ENCODE results near the gene SELENOT.
"Not testable (repeated sequence)": the region's sequence is repeated elsewhere in the genome, so short reads cannot be mapped to it uniquely, and the experiment has no call there.

SELENOT gene, protein sequence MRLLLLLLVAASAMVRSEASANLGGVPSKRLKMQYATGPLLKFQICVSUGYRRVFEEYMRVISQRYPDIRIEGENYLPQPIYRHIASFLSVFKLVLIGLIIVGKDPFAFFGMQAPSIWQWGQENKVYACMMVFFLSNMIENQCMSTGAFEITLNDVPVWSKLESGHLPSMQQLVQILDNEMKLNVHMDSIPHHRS

DNA sequence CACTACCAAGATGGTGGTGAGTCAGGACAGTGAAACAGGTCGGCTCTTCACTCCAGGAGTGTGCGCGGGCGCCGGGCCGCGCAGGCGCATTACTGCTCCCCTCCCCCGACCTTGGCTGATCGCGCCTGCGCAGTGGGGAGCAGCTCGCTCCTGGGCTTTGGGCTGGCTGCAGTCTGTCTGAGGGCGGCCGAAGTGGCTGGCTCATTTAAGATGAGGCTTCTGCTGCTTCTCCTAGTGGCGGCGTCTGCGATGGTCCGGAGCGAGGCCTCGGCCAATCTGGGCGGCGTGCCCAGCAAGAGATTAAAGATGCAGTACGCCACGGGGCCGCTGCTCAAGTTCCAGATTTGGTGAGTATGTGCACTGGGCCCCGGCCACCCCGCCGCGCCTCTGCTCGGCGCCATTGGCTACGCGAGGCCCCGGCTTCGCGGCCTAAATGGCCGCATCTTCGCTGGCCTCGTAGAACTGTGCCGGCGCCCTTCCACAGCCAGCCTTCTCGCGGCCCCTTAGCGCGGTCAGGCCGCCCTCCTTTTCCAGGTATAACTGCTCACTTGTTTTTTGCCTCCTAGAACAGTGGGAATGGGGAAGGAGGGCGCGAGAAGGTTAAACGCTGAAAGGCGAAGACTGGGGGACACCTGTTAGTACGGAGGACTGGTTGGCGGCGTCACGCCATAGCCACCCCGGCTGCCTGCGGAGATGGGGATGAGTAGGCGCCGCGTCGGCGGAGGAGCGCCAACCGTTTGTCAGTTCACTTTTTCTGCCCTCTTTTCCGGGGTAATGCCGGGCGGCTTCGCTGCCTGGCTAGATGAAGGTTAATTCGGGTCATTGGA is at the start of gene SELENOT:
SELENOT (plus strand) TSS at position 169 of the 827 bp plus-strand sequence; CDS start at position 211, 42 bp downstream.
- peak; percentile 90 to 92 for DNase-seq

DNA sequence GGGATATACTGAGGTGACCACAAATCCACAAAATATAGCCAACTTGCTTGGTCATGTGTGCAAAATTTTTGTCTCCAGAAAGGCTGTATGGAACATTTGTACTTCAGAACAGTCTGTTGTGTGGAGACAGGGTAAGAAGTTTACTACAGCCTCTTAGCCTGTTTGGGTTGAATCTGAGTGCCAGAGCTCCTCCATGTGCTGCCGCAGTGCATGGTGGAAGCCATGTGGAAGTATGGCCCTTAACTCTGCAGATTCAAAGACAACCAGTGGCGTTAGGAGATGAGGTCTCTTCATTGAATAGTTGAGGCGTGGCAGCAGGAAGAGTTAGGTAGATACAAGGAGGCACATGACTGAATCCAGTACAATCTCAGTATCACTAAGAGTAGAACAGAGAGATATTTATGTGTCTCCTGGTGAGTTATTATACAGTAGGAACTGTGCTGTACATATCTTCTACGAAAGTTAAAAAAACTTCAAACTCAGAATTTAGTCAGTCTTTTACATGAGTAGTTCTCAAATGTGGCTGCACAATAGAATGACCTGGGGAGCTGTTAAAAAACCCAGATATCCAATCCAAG is 47.2 kb upstream of the SELENOT start:
- DNase-seq: no peak

DNA sequence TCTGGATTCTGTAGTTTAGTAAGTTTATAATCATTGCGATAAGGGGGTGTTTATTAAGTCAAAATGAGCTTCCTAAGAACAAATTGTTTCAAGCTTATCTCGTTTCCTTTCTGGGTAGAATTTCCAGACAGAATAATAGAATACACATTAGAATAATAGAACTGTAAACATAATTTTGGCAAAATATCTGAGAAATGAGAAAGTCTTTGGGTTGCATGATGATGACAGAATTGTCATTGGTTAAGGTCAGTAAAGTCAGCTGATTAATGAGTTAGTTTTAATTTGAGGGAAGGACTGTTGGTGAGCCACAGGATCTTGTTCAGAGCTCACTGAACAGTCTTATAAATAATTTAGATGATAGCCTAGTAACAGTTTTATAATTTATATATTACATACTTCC is 46.3 kb upstream of the SELENOT start:
- DNase-seq: no peak

DNA sequence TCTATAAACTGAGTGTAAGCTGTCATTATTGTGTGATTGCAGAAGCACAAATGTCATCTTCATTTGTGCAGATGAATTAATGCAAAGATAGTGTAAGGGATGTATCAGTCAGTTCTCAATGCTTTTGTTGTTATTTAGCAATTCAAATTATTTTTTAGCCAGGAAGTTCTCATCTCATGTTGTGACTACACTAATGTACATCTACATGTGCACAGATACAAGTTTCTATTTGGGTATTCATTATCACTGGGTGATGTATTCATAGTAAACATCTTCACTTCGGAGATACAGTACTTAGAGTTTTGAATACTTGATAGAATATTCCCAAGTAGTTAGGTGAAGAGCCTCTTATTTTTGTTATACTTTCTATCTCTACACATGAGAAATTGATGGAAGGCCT is 45.4 kb upstream of the SELENOT start:
- no peak for DNase-seq

DNA sequence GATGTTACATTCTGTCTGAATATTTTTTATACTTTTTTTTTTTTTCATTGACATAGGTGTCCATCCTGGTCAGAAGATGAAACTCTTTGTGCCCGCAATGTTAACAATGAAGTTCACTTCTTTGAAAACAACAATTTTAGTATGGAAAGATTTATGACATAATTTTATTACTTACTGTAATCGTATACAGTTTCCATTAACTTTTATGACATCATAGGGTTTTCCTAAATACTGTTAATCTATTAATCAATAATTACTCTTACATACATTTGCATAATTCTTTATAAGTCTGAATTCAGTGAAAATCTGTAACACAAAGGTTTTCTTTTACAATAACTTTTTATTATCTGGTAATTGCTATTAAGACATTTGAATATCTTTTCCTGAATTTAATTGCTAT is 38.9 kb upstream of the SELENOT start:
- no peak for DNase-seq

DNA sequence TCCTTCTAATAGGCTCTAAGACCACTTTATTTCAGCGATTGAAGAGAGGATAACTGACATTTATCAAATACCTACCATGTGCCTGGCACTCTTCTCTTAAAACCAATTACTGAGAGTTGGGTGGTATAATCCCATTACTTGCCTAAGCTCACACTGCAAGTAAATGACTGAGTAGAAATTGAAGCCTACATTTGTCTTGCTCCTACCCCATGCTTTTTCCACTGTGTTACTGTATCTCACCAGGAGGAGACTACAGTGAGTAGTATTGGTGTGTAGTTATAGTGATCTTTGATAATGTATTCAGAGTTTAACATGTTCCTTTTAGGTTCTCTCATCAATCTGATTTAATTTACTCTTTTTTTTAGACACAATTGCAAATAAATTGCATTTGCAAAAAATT is 35.8 kb upstream of the SELENOT start:
- no peak for DNase-seq

DNA sequence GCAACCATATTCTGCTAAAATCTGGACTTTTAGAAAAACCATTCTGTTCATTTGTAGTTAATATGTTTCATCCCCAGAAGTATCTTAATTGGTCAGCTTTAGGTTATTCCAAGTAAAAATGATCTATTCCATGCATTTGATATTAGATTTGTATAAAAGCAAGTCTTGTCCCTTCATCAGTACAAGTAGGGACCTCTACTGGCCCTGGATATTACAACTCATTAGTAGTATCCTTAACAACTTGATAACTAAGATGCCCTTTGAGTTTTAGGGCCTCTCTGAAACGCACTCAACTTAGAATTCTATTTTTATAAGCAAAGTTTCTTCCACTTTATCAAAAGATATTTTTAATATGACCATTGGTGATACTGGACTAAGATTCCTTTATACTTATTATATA is 25.3 kb upstream of the SELENOT start:
- DNase-seq: no peak

DNA sequence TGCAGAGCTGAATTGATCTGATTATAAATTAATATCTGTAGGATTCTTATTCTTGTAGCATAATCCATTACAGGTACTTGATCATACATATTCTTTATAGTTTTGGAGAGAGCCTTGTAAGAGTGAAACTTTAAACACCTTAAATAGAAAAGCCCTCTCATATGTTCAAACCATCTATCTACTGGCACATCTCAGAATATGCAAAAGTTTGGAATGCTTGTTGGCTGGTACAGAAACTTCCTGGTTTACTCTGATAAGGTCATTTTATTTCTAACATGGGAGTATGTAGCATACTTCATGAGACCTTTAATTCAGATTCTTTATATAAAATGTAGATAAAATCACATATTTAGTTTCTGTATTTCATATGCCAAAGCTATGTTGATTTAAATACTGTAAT is 21.9 kb upstream of the SELENOT start:
- DNase-seq: no peak

DNA sequence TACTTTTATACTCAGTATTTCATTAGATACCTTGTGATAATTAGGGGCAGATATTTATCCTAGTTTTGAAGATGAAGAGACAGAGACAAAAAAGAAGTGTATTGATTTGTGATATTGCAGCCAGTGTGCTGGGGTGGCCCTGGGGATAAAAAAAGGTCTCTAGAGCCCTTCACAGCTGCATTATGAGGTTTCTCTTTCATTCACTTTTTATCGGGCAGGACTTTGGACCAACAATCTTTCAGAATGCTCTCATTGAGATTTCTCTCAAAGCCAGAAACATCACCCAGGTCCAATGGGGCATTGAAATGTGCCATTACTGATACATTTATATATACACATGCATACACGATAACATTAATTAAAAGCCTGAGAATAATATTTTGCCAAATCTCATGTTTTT is 20.5 kb upstream of the SELENOT start:
- DNase-seq: no peak

DNA sequence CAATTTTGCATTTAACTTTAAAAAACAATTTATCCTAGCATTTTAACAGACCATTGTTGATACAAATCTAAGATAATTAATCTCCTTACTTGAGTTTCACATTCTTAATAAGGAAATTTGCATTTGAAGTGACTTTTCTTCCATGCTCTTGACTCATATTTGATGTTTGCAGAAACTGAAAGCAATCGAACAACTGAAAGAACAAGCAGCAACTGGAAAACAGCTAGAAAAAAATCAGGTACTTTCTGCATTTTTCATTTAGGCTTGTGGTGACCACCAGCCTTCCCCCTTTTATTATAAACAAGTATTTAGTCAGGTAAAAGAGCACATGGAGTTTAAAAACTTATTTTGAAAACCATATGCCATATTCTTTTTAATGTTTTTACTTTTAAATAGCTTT is 20.1 kb upstream of the SELENOT start:
- no peak for DNase-seq

DNA sequence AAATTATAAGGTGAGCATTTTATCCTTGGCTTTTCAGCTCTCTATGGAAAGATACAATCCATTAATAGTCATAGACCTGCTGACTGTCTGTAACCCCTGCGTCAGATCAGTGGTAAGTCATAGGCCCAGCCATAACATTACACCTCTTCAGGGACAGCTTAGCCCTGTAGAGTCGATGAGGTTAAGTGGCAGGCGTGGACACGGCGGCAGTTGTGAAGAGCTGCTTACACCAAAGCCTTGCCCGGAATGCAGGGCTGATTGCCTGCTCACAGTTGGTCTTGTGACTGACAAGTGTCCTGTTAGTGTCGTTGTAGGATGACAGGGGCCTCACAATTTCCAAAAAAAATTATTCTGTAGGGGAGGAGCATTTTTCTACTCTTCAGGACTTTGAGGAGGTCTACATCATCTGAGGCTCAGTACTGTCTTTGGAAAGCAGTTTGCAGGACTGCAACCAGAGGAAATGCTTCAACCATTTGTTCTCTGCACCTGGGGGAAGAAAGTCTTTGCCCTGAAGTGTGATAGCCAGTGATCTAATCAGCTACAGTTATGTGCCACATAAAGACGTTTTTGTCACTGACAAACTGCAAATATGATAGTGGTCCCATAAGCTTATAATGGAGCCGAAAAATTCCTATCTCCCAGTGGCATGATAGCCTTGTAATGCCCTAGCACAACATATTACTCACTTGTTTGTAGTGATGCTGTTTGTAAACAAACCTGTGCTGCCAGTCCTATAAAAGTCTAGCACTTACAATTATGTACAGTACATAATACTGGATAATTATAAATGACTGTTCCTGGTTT is 14.9 kb upstream of the SELENOT start:
- DNase-seq: no peak

DNA sequence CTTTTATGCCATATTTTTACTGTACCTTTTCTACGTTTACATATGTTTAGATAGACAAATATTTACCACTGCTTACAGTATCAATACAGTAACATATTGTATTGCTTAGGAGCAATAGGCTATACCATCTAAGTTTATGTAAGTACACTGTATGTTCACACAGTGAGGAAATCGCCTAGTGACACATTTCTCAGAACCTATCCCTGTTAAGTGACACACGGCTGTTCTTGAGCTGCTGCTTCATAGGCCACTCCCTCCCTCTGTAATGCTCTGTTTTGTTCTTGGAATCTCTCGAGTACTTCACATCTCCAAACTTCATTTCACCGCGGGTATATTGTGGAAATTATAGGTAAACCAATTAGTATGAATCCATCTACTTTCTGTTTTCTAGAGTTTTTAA is 13.4 kb upstream of the SELENOT start:
- DNase-seq: no peak

DNA sequence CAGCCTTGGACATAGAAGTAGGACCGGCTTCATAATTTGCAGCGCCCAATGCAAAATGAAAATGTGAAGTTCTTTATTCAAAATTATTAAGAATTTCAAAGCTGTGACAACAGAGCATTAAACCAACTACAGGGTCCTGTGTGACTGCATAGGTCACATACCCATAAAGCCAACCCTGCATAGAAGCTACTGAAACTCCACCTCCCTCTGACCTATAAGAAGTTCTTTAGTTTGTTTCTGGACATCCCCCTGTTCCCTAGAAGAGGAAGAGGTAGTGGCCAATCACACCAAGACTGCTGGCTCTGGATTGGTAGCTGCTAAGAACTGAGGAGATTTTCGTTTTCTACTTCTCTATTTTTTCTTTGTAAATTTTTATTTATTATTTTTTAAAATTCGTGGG is 9.0 kb upstream of the SELENOT start:
- no peak for DNase-seq

DNA sequence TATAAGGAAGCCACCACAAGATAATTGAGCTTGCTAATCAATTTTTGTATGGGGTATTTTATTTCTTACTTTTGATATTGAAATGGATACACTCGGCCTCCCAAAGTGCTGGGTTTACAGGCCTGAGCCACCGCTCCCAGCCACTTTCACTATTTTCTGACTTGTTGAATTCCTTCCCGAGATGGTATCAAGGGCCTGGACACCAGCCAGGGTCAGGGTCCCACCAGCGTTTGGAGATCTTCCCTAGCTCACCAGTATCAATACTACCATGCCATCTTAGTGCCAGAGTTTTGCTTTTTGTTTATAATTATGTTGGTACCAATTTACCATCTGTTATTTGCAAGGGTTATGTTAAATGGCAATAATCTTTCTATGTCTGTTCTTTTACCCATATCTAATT is 5.5 kb upstream of the SELENOT start:
- no peak for DNase-seq

DNA sequence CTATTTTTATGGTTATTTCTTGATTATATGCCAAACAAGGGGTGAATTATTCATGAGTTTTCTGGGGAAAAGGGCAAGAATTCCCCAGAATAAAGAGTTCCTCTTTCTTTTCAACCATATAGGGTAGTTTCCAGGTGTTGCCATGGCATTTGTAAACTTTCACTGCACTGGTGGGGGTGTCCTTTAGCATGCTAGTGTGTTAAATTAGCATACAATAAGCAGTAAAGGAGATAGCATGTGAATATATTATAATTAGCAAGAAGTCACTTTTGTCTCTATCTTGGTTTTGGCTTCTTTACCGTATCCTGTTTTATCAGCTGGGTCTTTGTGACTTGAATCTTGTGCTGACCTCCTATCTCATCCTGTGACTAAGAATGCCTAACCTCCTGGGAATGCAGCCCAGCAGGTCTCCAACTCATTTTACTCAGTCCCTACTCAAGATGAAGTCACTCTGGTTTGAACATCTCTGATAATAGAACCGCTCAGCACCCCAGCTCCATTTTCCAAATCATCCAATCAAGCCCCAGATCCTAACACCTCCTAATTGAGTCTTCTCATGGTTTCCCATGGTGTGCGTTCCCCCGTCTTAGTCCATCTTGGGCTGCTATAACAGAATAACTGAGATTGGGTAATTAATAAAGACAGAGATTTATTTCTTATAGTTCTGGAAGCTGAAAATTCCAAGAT is 3.4 kb upstream of the SELENOT start:
- DNase-seq: no peak

DNA sequence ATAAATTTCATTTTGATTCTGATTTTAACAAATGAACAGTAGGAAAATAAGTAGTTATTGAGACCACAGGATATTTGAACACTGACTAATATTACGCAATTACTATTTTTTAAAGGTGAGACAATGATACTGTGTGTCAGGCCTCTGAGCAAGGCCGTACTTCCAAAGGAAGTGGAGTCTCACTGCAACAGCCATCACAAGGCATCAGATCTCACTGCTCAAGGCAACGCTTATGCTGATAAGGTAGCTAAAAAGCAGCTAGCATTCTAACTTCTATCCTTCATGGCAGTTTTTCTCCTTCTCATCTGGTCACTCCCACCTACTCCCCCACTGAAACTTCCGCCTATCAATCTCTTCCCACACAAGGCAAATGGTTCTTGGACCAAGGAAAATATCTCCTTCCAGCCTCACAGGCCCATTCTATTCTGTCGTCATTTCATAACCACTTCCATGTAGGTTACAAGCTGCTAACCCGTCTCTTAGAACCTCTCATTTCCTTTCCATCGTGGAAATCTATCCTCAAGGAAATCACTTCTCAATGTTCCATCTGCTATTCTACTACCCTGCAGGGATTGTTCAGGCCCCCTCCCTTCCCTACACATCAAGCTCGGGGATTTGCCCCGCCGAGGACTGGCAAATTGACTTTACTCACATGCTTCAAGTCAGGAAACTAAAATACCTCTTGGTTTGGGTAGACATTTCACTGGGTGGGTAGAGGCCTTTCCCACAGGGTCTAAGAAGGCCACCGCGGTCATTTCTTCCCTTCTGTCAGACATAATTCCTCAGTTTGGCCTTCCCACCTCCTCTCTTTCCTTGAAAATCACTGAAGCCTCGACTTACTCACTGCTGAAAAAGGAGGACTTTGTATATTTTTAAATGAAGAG is 2.2 kb upstream of the SELENOT start:
- DNase-seq: not testable (repeated sequence)

DNA sequence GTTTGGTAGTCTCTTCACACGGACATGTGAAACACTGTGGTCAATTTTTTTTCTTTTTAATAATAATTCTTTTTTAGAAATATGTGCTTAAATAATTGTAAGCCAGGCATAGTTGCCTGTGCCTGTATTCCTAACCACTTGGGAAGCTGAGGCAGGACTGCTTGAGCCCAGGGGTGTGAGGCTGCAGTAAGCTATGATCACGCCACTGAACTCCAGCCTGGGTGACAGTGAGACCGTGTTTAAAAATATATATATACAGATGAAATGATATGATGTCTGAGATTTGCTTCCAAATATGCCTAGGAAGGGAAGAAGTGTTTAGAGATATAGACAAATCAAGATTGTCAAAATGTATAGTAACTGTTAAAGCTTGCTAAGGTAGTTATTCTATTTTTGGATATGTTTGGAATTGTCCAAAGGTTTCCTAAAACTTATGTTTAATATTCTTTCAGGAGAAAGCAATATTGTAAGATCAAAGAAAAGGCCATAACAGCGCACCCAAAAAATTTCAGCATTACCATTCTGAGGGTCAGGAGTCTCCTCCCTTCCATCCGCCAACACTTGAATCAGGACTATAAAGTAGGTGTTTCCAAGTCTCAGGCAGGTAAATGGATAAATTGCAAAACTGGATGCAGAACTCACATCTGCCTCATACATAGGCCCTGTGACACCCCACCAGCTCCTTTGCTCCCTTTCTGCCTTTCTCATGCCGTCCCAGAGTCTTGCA is 532 bp upstream of the SELENOT start:
- DNase-seq: no peak

DNA sequence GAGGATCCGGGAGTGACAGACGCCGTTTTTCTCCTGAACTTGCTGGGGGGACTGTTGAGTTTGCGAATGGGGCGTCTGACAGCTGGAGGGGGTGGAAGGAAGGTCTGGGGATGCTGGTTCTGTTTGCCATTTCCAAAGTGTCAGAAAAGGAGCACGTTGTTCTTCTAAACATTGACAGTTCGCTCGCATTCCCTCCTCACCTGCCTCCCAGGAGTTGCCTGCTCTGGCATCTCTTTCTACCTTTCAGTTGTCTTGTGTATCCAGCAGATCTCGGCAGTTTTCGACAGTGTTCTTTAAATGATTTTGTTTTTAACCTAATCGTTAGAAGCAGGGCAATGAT is 829 bp downstream of the SELENOT start:
- no peak for DNase-seq

DNA sequence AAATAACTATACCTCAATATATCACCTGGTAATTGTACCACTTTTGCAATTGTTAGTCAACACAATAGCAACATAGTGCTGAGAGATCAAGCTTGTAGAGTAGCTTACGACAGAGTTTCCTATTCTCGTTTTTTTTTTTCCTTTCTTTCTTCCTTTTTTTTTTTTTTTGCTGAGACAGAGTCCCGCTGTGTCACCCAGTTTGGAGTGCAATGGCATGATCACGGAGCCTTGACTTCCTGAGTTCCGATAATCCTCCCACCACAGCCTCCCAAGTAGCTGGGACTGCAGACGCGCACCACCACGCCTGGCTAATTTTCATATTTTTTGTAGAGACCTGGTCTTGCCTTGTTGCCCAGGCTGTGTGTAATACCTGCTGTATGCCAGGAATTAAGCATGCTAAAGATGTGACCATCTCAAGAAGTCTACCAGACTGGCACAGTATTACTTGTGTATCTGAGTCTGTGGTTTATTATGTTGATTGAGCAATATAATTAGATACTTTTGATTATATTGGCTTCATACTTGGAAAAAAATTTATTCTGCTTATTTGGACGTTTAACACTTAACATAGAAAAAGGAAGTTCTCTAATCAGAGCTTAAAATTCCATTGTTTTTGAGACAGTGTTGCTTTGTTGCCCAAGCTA is 3.0 kb downstream of the SELENOT start:
- peak in 1 of 2 experiments; percentile 22 for DNase-seq

DNA sequence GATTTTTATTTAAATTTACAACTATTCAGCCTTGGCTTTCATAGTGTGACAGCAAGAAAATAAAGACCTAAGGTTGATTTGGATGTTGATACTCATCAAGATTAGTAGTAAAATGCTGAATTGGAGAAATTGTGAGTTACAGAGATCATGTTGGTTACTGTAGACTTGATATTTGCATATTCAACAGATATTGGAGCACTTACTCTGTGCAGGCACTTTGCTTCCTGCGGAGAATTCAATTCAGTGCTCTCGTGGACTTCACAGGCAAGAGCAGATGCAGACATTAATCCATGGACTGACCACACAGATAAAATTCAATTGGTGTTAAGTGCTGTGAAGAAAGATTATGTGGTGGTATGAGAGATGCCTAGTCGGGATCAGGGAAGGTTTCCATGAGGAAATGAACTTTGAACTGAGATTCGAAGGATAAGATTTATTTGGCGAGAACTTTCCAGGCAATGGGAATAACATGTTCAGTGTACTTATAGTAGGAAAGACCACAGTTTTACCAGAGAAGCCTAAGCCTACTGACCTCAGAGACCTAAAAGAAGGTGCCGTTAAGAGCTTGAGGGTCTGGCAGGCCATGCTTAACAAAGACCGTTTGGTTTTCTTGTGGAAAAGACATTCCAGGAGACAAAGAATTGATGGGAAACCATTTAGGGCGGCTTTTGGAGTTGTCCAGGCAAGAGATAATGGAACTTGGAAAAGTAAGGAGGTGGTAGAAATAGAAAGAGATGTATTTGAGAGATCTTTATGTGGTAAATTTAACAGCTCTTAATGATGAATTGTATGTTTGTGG is 4.3 kb downstream of the SELENOT start:
- DNase-seq: no peak
